Brain microvascular endothelial cell (primary cell): ENCODE measurements around the gene NPEPL1.

ENCODE experiments used
- DNase-seq: peaks from one replicate; pipeline ENCODE4 v3.0.0-alpha.2; 2020
- H3K27ac ChIP-seq: fragments of 250-450 bp; sonication (Bioruptor Pico); 2 replicates; pipeline ENCODE4 v1.5.1; 2020; ENCODE audit warnings: mild to moderate bottlenecking, moderate library complexity
- H3K27me3 ChIP-seq: fragments of 250-450 bp; sonication (Bioruptor Pico); replicated peaks from 2 replicates; pipeline ENCODE4 v1.5.1; 2020; ENCODE audit warnings: mild to moderate bottlenecking
- H3K36me3 ChIP-seq: fragments of 250-450 bp; sonication (Bioruptor Pico); replicated peaks from 2 replicates; pipeline ENCODE4 v1.5.1; 2020; ENCODE audit warnings: mild to moderate bottlenecking
- H3K4me3 ChIP-seq: 2 replicates; pipeline ENCODE4 v1.5.1; 2011; ENCODE audit warnings: low read depth, mild to moderate bottlenecking, control low read depth, low read length, moderate library complexity
- in situ Hi-C: cut with HindIII; loops from 2 replicates; pipeline ENCODE4 v1.10.0; 2017; ENCODE audit warnings: low sequenced_read_pairs, low pct_ligation_motif_present
- TF ChIP-seq, protein P1 (sequence below): IDR thresholded peaks from 2 replicates; pipeline ENCODE4 v1.5.1; 2011; ENCODE audit warnings: low read depth, mild to moderate bottlenecking, moderate library complexity, low read length, control low read depth, inconsistent platforms; ENCODE audit errors: missing control alignments

Gene NPEPL1

GRCh38 chr20:58666702-58667101 lies 25.9 kb upstream of the NPEPL1 start:
- DNase-seq, result no peak
- Histone ChIP-seq H3K27ac (no peak overlapping the region), H3K4me3 (no peak overlapping the region), H3K27me3 (no peaks in the 10 kb centered on the region), H3K36me3 (peaks cover 37% of the 10 kb centered on the region)
- in situ Hi-C loops, result loop anchor here (25.0 kb wide), 1 partner anchor 171 kb away; no protein-coding TSS in a partner anchor
- TF ChIP-seq, protein P1, sequence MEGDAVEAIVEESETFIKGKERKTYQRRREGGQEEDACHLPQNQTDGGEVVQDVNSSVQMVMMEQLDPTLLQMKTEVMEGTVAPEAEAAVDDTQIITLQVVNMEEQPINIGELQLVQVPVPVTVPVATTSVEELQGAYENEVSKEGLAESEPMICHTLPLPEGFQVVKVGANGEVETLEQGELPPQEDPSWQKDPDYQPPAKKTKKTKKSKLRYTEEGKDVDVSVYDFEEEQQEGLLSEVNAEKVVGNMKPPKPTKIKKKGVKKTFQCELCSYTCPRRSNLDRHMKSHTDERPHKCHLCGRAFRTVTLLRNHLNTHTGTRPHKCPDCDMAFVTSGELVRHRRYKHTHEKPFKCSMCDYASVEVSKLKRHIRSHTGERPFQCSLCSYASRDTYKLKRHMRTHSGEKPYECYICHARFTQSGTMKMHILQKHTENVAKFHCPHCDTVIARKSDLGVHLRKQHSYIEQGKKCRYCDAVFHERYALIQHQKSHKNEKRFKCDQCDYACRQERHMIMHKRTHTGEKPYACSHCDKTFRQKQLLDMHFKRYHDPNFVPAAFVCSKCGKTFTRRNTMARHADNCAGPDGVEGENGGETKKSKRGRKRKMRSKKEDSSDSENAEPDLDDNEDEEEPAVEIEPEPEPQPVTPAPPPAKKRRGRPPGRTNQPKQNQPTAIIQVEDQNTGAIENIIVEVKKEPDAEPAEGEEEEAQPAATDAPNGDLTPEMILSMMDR, result no peak

DNA sequence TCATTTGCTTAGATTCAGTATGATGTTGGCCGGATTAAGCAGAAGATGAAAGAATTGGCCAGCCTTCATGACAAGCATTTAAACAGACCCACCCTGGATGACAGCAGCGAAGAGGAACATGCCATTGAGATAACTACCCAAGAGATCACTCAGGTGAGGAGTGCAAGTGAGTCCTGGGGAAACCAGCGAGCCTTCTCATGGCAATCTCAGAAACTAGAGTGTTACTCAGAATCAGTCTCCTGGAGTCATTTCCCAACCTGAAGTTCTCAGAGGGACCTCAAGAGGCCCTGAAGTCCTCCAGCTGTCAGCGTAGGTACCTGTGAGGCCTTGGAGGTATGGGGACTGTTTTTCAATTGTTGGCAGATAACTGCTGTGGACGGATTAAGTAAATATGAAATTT lies 24.6 kb upstream of the NPEPL1 start:
- H3K36me3 ChIP-seq, result peaks cover 37% of the 10 kb centered on the region
- H3K27ac ChIP-seq, result no peak overlapping the region
- TF ChIP-seq, protein P1, result no peak
- in situ Hi-C loops, result loop anchor here (25.0 kb wide), 1 partner anchor 169 kb away; no protein-coding TSS in a partner anchor
- H3K27me3 ChIP-seq, result no peaks in the 10 kb centered on the region
- no peak for DNase-seq
- H3K4me3 ChIP-seq, result no peak overlapping the region

DNA sequence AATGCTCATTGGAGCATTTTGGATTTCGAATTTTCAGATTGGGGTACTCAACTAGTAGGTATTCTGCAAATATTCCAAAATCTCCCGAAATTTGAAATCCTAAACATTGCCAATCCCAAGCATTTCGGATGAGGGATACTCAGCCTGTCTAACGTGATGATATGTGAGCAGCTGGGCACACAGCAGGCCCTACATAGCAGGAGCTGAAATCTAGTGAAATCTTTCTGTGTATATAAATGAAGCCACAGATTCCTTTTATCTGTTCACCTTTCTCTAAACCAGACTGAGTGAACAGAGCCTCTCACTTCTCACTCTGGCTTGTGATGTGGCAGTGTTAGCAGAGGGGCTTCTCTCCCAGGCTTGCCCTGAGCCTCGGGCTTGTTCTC lies 23.7 kb upstream of the NPEPL1 start:
- no peak overlapping the region for H3K4me3 ChIP-seq
- in situ Hi-C loops, result loop anchor here (25.0 kb wide), 1 partner anchor 168 kb away; no protein-coding TSS in a partner anchor
- H3K27me3 ChIP-seq, result no peaks in the 10 kb centered on the region
- TF ChIP-seq, protein P1, result no peak
- no peak for DNase-seq
- peaks cover 36% of the 10 kb centered on the region for H3K36me3 ChIP-seq
- no peak overlapping the region for H3K27ac ChIP-seq

- DNase-seq, result no peak
- Histone ChIP-seq H3K36me3 (peaks cover 36% of the 10 kb centered on the region), H3K27me3 (no peaks in the 10 kb centered on the region), H3K4me3 (no peak overlapping the region), H3K27ac (no peak overlapping the region)
- TF ChIP-seq, protein P1, result no peak
- in situ Hi-C loops, result loop anchor here (25.0 kb wide), 1 partner anchor 168 kb away; no protein-coding TSS in a partner anchor
Measured at GRCh38 chr20:58669287-58670006, 23.2 kb upstream of the NPEPL1 start.

DNA sequence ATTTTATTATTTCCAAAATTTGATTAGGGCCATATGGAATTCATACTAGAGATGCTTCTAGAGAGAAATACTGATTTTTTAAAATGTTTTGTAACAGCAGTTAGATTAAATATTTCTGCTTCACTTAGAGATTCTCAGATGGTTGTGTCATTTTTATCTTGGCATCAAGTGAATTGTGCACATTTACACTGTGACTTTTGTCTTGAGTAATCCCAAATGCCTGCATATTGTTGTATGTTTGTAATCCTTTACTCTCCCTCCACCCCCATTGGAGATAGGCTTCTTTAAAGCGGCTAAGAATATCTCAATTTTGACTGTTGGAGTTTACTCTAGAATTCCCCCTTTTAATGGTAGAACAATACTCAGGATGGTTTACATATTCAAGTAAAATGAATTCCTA lies 22.5 kb upstream of the NPEPL1 start:
- in situ Hi-C loops, result loop anchor here (25.0 kb wide), 1 partner anchor 167 kb away; no protein-coding TSS in a partner anchor
- Histone ChIP-seq H3K4me3 (no peak overlapping the region), H3K36me3 (peaks cover 38% of the 10 kb centered on the region), H3K27ac (no peak overlapping the region), H3K27me3 (no peaks in the 10 kb centered on the region)
- DNase-seq, result no peak
- TF ChIP-seq, protein P1, result no peak
